ENCODE measurements around the gene BICD1. TPM values are rescaled to one million over a fixed set of nuclear protein-coding genes. Genes with fewer than 3 reads are reported as not detected.

The BICD1 gene
- total and polyA plus RNA-seq, 2 of the 13 experiments (the other 11 are each of a cell fraction or from before 2014, with no cell fraction given) = 4.5 to 5.2 TPM

DNA sequence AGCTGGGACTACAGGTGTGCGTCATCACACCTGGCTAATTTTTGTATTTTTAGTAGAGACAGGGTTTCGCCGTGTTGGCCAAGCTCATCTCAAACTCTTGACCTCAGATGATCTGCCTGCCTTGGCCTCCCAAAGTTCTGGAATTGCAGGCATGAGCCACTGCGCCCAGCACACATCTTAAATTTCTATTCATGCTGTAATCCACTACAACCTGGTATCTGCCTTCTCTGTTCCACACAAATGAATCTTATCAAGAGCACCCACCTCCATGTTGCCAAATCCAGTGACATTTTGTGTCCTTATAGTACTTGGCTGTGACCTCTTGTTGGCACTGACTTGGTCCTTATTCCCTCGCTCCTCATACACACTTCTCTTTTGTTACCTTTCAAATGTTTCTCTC is 5.8 kb upstream of the BICD1 start (continued):
- TF ChIP-seq, protein P1, sequence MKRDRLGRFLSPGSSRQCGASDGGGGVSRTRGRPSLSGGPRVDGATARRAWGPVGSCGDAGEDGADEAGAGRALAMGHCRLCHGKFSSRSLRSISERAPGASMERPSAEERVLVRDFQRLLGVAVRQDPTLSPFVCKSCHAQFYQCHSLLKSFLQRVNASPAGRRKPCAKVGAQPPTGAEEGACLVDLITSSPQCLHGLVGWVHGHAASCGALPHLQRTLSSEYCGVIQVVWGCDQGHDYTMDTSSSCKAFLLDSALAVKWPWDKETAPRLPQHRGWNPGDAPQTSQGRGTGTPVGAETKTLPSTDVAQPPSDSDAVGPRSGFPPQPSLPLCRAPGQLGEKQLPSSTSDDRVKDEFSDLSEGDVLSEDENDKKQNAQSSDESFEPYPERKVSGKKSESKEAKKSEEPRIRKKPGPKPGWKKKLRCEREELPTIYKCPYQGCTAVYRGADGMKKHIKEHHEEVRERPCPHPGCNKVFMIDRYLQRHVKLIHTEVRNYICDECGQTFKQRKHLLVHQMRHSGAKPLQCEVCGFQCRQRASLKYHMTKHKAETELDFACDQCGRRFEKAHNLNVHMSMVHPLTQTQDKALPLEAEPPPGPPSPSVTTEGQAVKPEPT (CRISPR knock-in tag; IDR thresholded peaks at IDR 0.05; ENCODE audit: low read depth) = no peak

DNA sequence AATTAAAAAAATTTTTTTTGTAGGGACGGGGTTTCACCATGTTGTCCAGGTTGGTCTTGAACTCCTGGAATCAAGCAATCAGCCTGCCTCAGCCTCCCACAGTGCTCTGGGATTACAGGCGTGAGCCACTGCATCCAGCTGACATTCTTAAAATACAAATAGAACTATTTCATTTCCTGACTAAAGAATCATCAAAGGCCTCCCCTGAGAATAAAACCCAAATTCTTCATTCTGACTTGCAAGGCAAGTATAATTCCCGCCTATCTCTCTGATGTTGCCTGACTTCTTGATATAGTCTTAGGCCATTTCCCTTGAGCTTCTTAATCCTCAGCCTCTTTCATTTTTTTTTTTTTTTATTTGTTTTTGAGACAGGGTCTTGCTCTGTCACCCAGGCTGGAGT is 4.4 kb upstream of the BICD1 start:
- ChIA-PET CTCF (ENCODE audit: low intra/inter-chr PET ratio, low total read pairs) (no interaction called here), POLR2A (no interaction called here)
- no peak for DNase-seq (ENCODE audit: low spot score)
- no peak overlapping the region for H3K4me3 ChIP-seq (replicated peaks in 1 of 3; ENCODE audit: insufficient read depth in 1 of 3, low read depth in 2 of 3, low read length in 3 of 3)
- H3K9ac ChIP-seq (ENCODE audit: insufficient read depth, low read depth, low read length) = no peak overlapping the region
- peaks cover 1 to 6% of the 10 kb centered on the region in 2 experiments; a peak in 4 of 5 replicates for H3K27me3 ChIP-seq (ENCODE audit: control insufficient read depth in 1 of 2, insufficient read depth in 2 of 2, low read length in 2 of 2)
- in situ Hi-C loops (cut with HindIII; ENCODE audit: extremely low pct_ligation_motif_present, low pct_unique_long_range_greater_than_20kb) = no loop called here
- no peak for FAIRE-seq
- H3K4me1 ChIP-seq (ENCODE audit: insufficient read depth, low read length) = peaks cover 9% of the 10 kb centered on the region
- BruUV-seq (replicated peaks) = no TSS peak
- no peak overlapping the region for H3K4me2 ChIP-seq (ENCODE audit: low read depth, low read length)
- no peak overlapping the region for H3K27ac ChIP-seq (ENCODE audit: extremely low read length, insufficient read depth, low read length)
- no peak for ATAC-seq
- no peaks in the 10 kb centered on the region for H3K36me3 ChIP-seq (replicated peaks in 1 of 2; ENCODE audit: control insufficient read depth in 1 of 2, insufficient read depth in 2 of 2, low read length in 2 of 2)
- no peaks in the 10 kb centered on the region for H3K9me3 ChIP-seq (ENCODE audit: low read length)
- intact Hi-C loops (cut with micrococcal nuclease; ENCODE audit: unreplicated experiment) = no loop called here
- 48% methylated on average over 3 of the region's 3 CpGs for WGBS (ENCODE audit: low lambda C conversion rate)
- no peaks in the 10 kb centered on the region for H3K79me2 ChIP-seq (ENCODE audit: insufficient read depth, low read length)
- H4K20me1 ChIP-seq (ENCODE audit: insufficient read depth, low read length) = no peaks in the 10 kb centered on the region
- no peak overlapping the region for H2AFZ ChIP-seq (ENCODE audit: low read length)
- no peak for TF ChIP-seq TSC22D2 (CRISPR knock-in tag; IDR thresholded peaks at IDR 0.05; ENCODE audit: borderline replicate concordance)
- TF ChIP-seq, protein P2, sequence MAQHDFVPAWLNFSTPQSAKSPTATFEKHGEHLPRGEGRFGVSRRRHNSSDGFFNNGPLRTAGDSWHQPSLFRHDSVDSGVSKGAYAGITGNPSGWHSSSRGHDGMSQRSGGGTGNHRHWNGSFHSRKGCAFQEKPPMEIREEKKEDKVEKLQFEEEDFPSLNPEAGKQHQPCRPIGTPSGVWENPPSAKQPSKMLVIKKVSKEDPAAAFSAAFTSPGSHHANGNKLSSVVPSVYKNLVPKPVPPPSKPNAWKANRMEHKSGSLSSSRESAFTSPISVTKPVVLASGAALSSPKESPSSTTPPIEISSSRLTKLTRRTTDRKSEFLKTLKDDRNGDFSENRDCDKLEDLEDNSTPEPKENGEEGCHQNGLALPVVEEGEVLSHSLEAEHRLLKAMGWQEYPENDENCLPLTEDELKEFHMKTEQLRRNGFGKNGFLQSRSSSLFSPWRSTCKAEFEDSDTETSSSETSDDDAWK (CRISPR knock-in tag; IDR thresholded peaks at IDR 0.05) = no peak
- no peak for TF ChIP-seq SATB2 (CRISPR knock-in tag; IDR thresholded peaks at IDR 0.05)
- TF ChIP-seq ZNF180 (CRISPR knock-in tag; IDR thresholded peaks at IDR 0.05; ENCODE audit: borderline replicate concordance, low read depth) = no peak
- no peak for TF ChIP-seq ZFP41 (CRISPR knock-in tag; IDR thresholded peaks at IDR 0.05; ENCODE audit: borderline replicate concordance)
- no peak for TF ChIP-seq ZNF383 (CRISPR knock-in tag; IDR thresholded peaks at IDR 0.05; ENCODE audit: borderline replicate concordance)
- TF ChIP-seq RFX5 (IDR thresholded peaks at IDR 0.05; ENCODE audit: low read depth, low read length) = no peak
- TF ChIP-seq, protein P3, sequence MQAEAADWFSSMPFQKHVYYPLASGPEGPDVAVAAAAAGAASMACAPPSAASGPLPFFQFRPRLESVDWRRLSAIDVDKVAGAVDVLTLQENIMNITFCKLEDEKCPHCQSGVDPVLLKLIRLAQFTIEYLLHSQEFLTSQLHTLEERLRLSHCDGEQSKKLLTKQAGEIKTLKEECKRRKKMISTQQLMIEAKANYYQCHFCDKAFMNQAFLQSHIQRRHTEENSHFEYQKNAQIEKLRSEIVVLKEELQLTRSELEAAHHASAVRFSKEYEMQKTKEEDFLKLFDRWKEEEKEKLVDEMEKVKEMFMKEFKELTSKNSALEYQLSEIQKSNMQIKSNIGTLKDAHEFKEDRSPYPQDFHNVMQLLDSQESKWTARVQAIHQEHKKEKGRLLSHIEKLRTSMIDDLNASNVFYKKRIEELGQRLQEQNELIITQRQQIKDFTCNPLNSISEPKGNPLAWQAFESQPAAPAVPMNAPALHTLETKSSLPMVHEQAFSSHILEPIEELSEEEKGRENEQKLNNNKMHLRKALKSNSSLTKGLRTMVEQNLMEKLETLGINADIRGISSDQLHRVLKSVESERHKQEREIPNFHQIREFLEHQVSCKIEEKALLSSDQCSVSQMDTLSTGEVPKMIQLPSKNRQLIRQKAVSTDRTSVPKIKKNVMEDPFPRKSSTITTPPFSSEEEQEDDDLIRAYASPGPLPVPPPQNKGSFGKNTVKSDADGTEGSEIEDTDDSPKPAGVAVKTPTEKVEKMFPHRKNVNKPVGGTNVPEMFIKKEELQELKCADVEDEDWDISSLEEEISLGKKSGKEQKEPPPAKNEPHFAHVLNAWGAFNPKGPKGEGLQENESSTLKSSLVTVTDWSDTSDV (CRISPR knock-in tag; IDR thresholded peaks at IDR 0.05) = no peak
- TF ChIP-seq NFKBIZ (CRISPR knock-in tag; IDR thresholded peaks at IDR 0.05) = no peak
- TF ChIP-seq ZNF253 (CRISPR knock-in tag; IDR thresholded peaks at IDR 0.05; ENCODE audit: borderline replicate concordance) = no peak
- no peak for TF ChIP-seq ETV6 (CRISPR knock-in tag; conservative IDR thresholded peaks at IDR 0.05)
- TF ChIP-seq, protein P4, sequence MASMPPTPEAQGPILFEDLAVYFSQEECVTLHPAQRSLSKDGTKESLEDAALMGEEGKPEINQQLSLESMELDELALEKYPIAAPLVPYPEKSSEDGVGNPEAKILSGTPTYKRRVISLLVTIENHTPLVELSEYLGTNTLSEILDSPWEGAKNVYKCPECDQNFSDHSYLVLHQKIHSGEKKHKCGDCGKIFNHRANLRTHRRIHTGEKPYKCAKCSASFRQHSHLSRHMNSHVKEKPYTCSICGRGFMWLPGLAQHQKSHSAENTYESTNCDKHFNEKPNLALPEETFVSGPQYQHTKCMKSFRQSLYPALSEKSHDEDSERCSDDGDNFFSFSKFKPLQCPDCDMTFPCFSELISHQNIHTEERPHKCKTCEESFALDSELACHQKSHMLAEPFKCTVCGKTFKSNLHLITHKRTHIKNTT (CRISPR knock-in tag; IDR thresholded peaks at IDR 0.05) = no peak
- TF ChIP-seq NFYB (CRISPR knock-in tag; IDR thresholded peaks at IDR 0.05) = no peak
- TF ChIP-seq NCOA5 (CRISPR knock-in tag; IDR thresholded peaks at IDR 0.05) = no peak
- no peak for TF ChIP-seq JUND (CRISPR knock-in tag; IDR thresholded peaks at IDR 0.05)
- TF ChIP-seq JUN (CRISPR knock-in tag; IDR thresholded peaks at IDR 0.05) = no peak
- no peak for TF ChIP-seq BCL6 (CRISPR knock-in tag; IDR thresholded peaks at IDR 0.05)
- TF ChIP-seq BORCS8-MEF2B (CRISPR knock-in tag; IDR thresholded peaks at IDR 0.05) = no peak

All from HepG2 (cell line).